Measurements from ENCODE around the gene LPAR2.

The LPAR2 gene

DNA sequence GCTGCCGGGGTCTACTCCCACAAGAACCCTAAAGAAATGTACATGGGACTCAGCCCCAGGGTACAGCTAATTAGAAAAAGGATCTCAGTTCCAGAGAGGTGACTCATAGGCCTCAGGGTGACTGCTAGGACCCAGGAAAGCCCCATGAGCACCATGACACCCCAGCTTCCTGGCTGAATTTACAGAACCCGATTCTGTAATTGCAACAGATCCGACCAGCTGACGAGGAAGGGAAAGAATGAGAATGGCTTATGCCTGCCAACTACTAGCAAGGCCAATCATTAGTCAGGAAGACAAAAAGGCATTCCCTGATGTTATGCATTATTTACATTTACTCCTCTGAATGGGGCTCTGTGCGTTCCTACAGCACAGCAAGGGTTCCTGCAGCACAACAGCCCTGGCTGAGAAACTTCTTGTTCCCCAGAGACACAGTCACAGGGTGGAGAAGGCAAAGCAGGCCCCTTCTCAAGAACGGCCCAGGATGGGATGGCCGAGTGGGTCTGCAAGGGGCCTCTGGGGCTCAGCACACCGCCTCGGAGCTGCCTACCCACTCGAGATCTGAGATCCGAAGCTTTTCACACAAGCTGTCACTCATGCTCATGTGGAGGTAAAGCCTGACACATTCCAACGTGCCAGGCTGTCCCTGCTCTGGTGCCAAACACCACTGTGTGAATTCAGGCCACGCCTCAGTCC lies 36.7 kb downstream of the LPAR2 start:
- TF ChIP-seq SIN3A (IDR thresholded peaks at IDR 0.05; ENCODE audit: borderline replicate concordance, insufficient read depth, low read length) (no peak), REST (IDR thresholded peaks at IDR 0.05; ENCODE audit: insufficient read depth in 1 of 2, low read depth in 2 of 2, low read length in 2 of 2) (no peak), POLR2AphosphoS5 (IDR thresholded peaks at IDR 0.05; ENCODE audit: low read depth, low read length) (no peak), FOXP2 (optimal IDR thresholded peaks at IDR 0.05; ENCODE audit: borderline replicate concordance, extremely low read depth, extremely low read length, insufficient read depth) (no peak), TAF1 (IDR thresholded peaks at IDR 0.05; ENCODE audit: borderline replicate concordance, insufficient read depth, low read length) (no peak)

GRCh38 chr19:19588546-19588945 lies 39.5 kb downstream of the LPAR2 start:
- TF ChIP-seq POLR2AphosphoS5 (IDR thresholded peaks at IDR 0.05; ENCODE audit: low read depth, low read length) (no peak), TAF1 (IDR thresholded peaks at IDR 0.05; ENCODE audit: borderline replicate concordance, insufficient read depth, low read length) (no peak), REST (IDR thresholded peaks at IDR 0.05; ENCODE audit: insufficient read depth in 1 of 2, low read depth in 2 of 2, low read length in 2 of 2) (no peak), FOXP2 (optimal IDR thresholded peaks at IDR 0.05; ENCODE audit: borderline replicate concordance, extremely low read depth, extremely low read length, insufficient read depth) (no peak), SIN3A (IDR thresholded peaks at IDR 0.05; ENCODE audit: borderline replicate concordance, insufficient read depth, low read length) (no peak)

DNA sequence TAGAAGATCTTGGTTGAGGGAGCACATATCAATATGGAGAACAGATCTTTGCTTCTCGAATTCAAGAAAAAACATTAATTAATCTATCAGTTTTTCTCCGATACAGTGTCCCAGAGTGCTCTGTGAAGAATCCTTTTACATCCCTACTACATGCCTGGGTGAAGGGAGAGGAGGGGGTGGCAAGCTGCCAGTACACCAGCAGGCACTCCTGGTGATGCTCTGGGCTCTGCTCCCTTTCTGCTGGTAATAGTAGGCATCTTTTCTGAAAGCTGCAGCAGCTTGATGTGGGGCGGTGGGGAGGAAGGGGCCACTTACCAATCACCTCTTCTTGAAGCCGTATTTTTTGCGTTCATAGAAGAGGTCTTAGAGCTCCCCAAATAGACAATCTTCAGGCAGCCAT lies 40.2 kb downstream of the LPAR2 start:
- TF ChIP-seq TAF1 (IDR thresholded peaks at IDR 0.05; ENCODE audit: borderline replicate concordance, insufficient read depth, low read length) = no peak
- TF ChIP-seq FOXP2 (optimal IDR thresholded peaks at IDR 0.05; ENCODE audit: borderline replicate concordance, extremely low read depth, extremely low read length, insufficient read depth) = no peak
- no peak for TF ChIP-seq SIN3A (IDR thresholded peaks at IDR 0.05; ENCODE audit: borderline replicate concordance, insufficient read depth, low read length)
- no peak for TF ChIP-seq REST (IDR thresholded peaks at IDR 0.05; ENCODE audit: insufficient read depth in 1 of 2, low read depth in 2 of 2, low read length in 2 of 2)
- no peak for TF ChIP-seq POLR2AphosphoS5 (IDR thresholded peaks at IDR 0.05; ENCODE audit: low read depth, low read length)

GRCh38 chr19:19584356-19584755 lies 43.7 kb downstream of the LPAR2 start:
- no peak for TF ChIP-seq FOXP2 (optimal IDR thresholded peaks at IDR 0.05; ENCODE audit: borderline replicate concordance, extremely low read depth, extremely low read length, insufficient read depth)
- TF ChIP-seq REST (IDR thresholded peaks at IDR 0.05; ENCODE audit: insufficient read depth in 1 of 2, low read depth in 2 of 2, low read length in 2 of 2) = no peak
- no peak for TF ChIP-seq SIN3A (IDR thresholded peaks at IDR 0.05; ENCODE audit: borderline replicate concordance, insufficient read depth, low read length)
- no peak for TF ChIP-seq POLR2AphosphoS5 (IDR thresholded peaks at IDR 0.05; ENCODE audit: low read depth, low read length)
- TF ChIP-seq TAF1 (IDR thresholded peaks at IDR 0.05; ENCODE audit: borderline replicate concordance, insufficient read depth, low read length) = no peak
